Measurements from ENCODE around the gene KCNJ12. TPM values are rescaled to one million over a fixed set of nuclear protein-coding genes. Genes with fewer than 3 reads are reported as not detected.

KCNJ12 gene
- total RNA-seq, 1 donor from 2014 or later, result 13.2 TPM

DNA sequence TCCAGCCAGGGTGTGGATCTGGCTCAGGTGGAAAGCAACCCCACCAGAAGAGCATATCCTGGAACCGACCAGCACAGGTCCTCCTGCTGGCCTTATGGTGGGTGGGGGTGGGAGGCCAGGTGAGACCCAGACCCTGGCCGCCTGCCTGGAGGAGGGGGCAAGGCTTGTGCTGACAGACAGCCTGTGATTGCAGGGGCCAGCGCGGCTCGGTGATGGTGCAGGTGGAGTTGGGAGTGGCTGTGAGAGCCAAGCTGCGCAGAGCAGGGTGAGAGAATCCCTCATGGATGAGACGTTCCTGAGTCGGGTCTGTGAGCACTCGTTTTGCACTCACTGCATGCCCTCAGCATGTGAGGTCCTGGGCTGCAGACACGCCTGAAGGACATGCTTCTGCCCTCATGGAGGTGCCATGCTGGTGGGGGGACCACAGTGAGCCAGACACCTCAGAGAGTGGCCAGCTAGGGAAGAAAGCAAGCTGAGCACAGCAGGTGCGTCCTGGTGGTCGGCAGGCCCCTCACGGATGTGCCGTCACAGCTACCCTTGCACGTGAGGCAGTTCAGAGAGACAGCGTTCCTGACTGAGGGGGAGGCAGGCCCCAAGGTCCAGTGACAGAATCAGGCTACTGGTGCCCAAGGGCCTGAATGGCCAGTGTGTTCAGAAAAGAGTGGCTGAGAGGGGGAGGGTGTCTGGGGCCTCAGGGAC lies 3.8 kb upstream of the KCNJ12 start:
- TF ChIP-seq, protein P1, sequence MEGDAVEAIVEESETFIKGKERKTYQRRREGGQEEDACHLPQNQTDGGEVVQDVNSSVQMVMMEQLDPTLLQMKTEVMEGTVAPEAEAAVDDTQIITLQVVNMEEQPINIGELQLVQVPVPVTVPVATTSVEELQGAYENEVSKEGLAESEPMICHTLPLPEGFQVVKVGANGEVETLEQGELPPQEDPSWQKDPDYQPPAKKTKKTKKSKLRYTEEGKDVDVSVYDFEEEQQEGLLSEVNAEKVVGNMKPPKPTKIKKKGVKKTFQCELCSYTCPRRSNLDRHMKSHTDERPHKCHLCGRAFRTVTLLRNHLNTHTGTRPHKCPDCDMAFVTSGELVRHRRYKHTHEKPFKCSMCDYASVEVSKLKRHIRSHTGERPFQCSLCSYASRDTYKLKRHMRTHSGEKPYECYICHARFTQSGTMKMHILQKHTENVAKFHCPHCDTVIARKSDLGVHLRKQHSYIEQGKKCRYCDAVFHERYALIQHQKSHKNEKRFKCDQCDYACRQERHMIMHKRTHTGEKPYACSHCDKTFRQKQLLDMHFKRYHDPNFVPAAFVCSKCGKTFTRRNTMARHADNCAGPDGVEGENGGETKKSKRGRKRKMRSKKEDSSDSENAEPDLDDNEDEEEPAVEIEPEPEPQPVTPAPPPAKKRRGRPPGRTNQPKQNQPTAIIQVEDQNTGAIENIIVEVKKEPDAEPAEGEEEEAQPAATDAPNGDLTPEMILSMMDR (IDR thresholded peaks at IDR 0.05), result no peak
- Histone ChIP-seq H3K27me3 (no peaks in the 10 kb centered on the region), H3K4me3 (no peak overlapping the region), H3K27ac (no peak overlapping the region), H3K36me3 (no peaks in the 10 kb centered on the region), H3K4me1 (peaks cover 4 to 8% of the 10 kb centered on the region in 2 donors), H3K9me3 (no peaks in the 10 kb centered on the region)
- no peak for DNase-seq (ENCODE audit: low spot score in 2 of 2)
- intact Hi-C loops (cut with DNase I), result loop anchor here (10.0 kb wide), 1 partner anchor 48 kb away; no protein-coding TSS in a partner anchor

DNA sequence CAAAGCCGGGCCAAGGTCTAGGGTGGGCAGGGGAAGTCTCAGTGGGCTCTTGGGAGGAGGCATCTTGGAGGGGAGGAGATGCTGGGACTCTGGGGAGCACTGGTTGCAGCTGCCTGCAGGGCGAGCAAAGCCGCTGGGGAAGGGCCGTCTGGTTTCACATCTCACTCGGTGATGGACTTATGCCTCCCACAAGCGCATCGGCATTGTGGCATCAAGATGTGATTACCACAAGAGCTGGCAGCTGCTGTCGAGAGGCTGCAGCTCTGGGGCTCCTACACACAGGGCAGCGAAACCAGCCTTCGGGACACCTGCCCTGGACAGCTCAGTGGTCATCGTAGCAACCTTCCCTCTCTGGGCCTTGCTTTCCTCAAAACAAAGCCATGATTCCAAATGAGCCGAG lies 3.1 kb upstream of the KCNJ12 start:
- no peak for DNase-seq (ENCODE audit: low spot score in 2 of 2)

DNA sequence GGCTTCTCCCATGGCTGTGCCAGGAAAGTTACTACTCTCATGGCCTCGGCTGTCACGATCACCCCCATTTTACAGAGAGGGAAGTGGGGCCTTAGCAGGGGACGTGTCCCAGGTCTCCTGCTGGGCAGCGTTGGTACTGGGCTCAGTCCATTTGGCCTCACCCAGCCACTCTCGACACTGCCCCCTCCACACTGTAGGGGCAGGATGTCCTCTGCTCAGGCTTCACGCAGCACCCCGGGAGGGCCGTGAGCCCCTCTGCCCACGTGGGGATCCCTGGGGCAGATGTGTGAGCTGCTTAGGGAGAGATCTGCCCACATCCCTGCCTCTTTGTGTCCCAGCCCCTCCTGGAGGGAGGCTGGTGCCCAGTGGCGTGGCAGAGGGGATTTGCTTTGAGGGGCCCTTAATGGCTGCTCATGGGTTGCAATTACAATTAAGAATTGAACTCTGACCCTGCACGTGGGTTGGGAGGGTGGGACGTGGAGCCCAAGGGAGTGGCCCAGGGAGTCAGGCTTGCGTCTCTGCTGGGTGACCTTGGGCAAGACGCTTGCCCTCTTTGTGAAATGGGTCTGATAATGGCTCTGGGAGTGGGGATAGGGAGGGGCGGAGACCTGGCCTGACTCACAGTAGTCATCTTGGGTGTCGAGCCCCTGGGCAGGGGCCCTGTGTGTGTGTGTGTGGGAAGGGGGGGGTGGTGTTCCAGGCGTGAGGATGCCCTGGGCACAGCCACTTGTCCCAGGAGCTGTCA lies 2.3 kb upstream of the KCNJ12 start:
- intact Hi-C loops (cut with DNase I), result loop anchor here (10.0 kb wide), 1 partner anchor 49 kb away; no protein-coding TSS in a partner anchor
- TF ChIP-seq, protein P1 (IDR thresholded peaks at IDR 0.05), result no peak
- Histone ChIP-seq H3K9me3 (no peaks in the 10 kb centered on the region), H3K27ac (no peak overlapping the region), H3K36me3 (no peaks in the 10 kb centered on the region), H3K4me3 (no peak overlapping the region), H3K4me1 (peaks cover 4 to 10% of the 10 kb centered on the region in 2 donors), H3K27me3 (no peaks in the 10 kb centered on the region)
- DNase-seq (ENCODE audit: low spot score in 2 of 2), result no peak

More for the DNA sequence above, 3.1 kb upstream of the KCNJ12 start:
- Histone ChIP-seq H3K27me3 (no peaks in the 10 kb centered on the region), H3K4me3 (no peak overlapping the region), H3K27ac (no peak overlapping the region), H3K4me1 (peaks cover 4 to 10% of the 10 kb centered on the region in 2 donors), H3K36me3 (no peaks in the 10 kb centered on the region), H3K9me3 (no peaks in the 10 kb centered on the region)
- TF ChIP-seq, protein P1 (IDR thresholded peaks at IDR 0.05), result no peak
- intact Hi-C loops (cut with DNase I), result loop anchor here (10.0 kb wide), 1 partner anchor 48 kb away; no protein-coding TSS in a partner anchor

DNA sequence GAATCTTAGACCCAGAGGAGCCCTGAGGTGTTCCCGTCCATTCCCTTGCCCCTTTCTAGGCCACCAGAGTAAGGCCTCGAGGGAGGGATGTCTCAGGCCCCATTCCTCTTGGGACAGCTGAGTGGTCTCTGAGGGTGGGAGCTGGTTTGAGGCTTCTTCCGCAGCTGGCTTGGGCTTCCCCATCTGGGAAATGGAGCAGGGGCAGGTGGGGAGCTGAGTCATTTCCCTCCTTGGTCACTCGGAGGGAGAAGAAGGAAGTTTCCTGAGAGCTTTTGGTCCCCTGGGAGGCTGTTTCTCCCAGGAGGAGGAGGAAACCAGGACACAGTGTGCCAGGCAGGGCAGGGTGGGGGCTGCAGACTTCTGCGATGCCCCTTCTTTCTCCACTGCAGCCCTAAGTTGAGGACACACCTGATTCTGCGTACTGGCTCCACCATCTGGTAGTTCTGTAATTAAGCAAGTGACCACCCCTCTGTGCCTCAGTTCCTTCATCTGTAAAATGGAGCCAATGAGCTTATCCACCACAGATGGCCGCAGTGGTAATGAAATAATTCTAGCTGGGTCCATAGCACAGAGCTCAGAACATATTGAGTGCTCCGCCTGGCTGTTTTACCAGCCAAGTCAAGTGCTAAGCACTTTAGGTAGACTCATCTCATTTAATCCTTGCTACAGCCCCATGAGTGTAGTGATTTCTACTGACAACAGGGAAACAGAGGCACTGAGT lies 1.6 kb upstream of the KCNJ12 start:
- no peak overlapping the region for H3K4me3 ChIP-seq
- H3K36me3 ChIP-seq, result no peaks in the 10 kb centered on the region
- intact Hi-C loops (cut with DNase I), result loop anchor here (10.0 kb wide), 1 partner anchor 50 kb away; no protein-coding TSS in a partner anchor
- peaks cover 4 to 10% of the 10 kb centered on the region in 2 donors for H3K4me1 ChIP-seq
- H3K27me3 ChIP-seq, result no peaks in the 10 kb centered on the region
- H3K27ac ChIP-seq, result no peak overlapping the region
- no peak for DNase-seq (ENCODE audit: low spot score in 2 of 2)
- H3K9me3 ChIP-seq, result no peaks in the 10 kb centered on the region
- TF ChIP-seq, protein P1 (IDR thresholded peaks at IDR 0.05), result no peak

DNA sequence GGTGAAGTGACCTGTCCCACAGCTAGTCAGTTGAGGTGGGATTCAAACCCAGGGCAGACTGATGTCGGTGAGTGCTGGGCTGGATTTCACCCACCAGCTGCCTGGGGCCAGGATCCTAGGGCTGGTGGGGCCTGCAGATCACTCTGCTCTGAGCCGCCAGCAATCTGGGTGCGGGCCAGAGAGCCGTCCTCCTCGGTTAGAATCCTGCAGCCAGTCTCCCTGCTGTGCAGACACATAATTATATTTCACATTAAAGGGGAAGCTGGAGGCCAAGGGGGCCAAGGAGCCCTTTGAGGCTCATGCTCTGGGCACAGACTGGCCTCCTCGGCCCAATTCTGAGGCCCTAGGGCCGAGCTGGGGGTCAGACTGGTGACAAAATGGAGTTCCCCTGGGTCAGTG lies 996 bp upstream of the KCNJ12 start:
- H3K9me3 ChIP-seq, result no peaks in the 10 kb centered on the region
- intact Hi-C loops (cut with DNase I), result loop anchor here (10.0 kb wide), 1 partner anchor 50 kb away; no protein-coding TSS in a partner anchor
- no peak overlapping the region for H3K4me3 ChIP-seq
- H3K27me3 ChIP-seq, result no peaks in the 10 kb centered on the region
- H3K27ac ChIP-seq, result no peak overlapping the region
- no peaks in the 10 kb centered on the region for H3K36me3 ChIP-seq
- TF ChIP-seq, protein P1 (IDR thresholded peaks at IDR 0.05), result no peak
- H3K4me1 ChIP-seq, result peaks cover 4 to 8% of the 10 kb centered on the region in 2 donors
- no peak for DNase-seq (ENCODE audit: low spot score in 2 of 2)
